ENCODE data around the gene ZNF816. TPM values are rescaled to one million over a fixed set of nuclear protein-coding genes. Genes with fewer than 3 reads are reported as not detected.
"Not testable (repeated sequence)": the region's sequence is repeated elsewhere in the genome, so short reads cannot be mapped to it uniquely, and the experiment has no call there.

ZNF816 gene
- total and polyA plus RNA-seq, 2 donors from 2014 or later = 4.4 to 16.6 TPM

DNA sequence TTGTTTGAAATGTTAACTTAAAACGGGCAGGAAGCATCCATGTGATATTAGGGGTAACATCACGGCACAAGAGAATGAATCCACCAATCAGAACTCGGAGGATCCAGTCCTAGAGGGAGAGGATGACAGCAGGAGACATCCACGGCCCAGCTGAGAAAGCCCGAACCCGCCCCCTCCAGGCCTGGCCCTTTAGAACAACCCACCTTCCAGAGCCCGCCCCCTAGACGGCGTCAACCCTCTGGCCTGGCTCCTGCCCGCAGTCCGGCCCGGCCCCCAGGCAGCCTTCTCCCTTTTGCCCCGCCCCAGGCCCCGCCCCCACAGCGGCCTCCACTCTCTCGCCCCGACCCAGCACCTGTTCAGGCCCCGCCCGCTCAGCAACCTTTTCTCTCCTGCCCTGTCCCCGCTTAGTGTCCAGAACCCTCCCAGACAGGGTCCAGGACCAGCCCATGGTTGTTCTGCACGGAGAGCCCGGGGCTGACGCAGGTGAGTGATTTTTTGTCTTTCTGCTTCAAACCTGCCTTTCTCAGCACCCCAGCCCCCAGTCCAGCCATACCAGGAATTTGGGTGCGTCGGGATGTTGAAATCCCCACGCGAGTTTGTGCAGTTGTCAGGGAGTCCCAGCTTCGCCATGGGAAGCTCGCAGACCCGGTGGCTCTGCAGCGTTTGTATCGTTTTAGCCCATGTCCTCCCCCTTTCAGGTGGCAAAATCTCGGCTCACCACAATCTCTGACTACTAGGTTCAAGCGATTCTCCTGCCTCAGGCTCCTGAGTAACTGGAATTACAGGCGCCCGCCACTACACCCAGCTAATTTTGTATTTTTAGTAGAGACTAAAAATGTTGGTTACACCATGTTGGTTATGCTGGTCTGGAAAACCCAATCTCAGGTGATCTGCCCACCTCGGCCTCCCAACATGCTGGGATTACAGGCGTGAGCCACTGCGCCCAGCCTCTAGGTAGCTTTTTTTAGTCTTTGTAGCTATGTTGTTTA is 16.1 kb downstream of the ZNF816 start:
- no peak for FAIRE-seq

DNA sequence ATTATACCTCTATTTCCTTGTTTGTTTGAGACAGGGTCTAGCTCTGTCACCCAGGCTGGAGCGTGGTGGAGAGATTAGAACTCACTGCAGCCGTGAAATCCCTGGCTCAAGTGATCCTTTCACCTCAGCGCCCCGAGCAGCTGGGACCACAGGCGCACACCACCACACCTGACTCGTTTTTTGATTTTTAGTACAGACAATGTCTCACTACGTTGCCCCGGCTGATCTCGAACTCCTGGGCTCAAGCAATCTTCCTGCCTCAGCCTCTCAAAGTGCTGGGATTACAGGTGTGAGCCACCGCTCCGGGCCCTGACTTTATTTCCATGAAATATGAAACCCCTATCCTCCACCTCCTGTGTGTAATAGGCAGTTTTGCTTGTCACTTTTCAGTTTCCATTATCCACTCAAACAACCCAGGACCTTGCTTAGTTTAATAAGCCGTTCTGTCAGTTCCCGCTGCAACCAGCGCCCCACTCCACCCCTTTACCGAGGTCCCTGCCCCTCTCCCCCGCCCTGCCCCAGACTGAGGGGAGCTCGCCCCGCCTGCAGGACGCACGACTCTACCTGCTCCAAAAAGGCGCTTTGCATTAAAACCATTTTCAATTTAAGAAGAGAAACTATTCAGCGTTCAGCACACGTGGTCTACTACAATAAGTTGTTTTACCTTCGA is 16.9 kb downstream of the ZNF816 start:
- H3K4me3 ChIP-seq (ENCODE audit: low read length in 3 of 3) = peak overlapping the region in 1 of 3 donors; percentile 17

More for the DNA sequence above, 16.1 kb downstream of the ZNF816 start:
- Histone ChIP-seq H3K9ac (ENCODE audit: low read length in 3 of 3) (no peak overlapping the region), H3K27me3 (ENCODE audit: control insufficient read depth, insufficient read depth, low read length) (no peaks in the 10 kb centered on the region), H3K9me3 (ENCODE audit: control insufficient read depth in 2 of 3, insufficient read depth in 1 of 3, low read length in 3 of 3) (peaks cover 8 to 37% (median 33%) of the 10 kb centered on the region in 3 donors), H3K4me1 (ENCODE audit: control insufficient read depth in 2 of 3, insufficient read depth in 2 of 3, low read depth in 1 of 3, low read length in 3 of 3) (peaks cover 0 to 2% (median 0%) of the 10 kb centered on the region in 3 donors), H3K27ac (ENCODE audit: low read depth in 2 of 2, low read length in 2 of 2) (peak overlapping the region in 1 of 2 donors; percentile 48), H3K4me3 (ENCODE audit: low read length in 3 of 3) (peak overlapping the region in 2 of 3 donors; percentile 17 to 43), H3K36me3 (ENCODE audit: control insufficient read depth in 2 of 3, insufficient read depth in 3 of 3, low read length in 3 of 3) (peaks cover 14 to 21% (median 16%) of the 10 kb centered on the region in 3 donors)
- TF ChIP-seq, protein P1, sequence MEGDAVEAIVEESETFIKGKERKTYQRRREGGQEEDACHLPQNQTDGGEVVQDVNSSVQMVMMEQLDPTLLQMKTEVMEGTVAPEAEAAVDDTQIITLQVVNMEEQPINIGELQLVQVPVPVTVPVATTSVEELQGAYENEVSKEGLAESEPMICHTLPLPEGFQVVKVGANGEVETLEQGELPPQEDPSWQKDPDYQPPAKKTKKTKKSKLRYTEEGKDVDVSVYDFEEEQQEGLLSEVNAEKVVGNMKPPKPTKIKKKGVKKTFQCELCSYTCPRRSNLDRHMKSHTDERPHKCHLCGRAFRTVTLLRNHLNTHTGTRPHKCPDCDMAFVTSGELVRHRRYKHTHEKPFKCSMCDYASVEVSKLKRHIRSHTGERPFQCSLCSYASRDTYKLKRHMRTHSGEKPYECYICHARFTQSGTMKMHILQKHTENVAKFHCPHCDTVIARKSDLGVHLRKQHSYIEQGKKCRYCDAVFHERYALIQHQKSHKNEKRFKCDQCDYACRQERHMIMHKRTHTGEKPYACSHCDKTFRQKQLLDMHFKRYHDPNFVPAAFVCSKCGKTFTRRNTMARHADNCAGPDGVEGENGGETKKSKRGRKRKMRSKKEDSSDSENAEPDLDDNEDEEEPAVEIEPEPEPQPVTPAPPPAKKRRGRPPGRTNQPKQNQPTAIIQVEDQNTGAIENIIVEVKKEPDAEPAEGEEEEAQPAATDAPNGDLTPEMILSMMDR (IDR thresholded peaks at IDR 0.05; ENCODE audit: borderline replicate concordance, extremely low read depth, insufficient read depth) = no peak
- peak; percentile 81 to 91 (median 89) for DNase-seq
- intact Hi-C loops (cut with DNase I) = no loop called here

GRCh38 chr19:52944703-52945493 is 17.8 kb downstream of the ZNF816 start:
- H3K4me1 ChIP-seq (ENCODE audit: control insufficient read depth in 2 of 3, insufficient read depth in 2 of 3, low read depth in 1 of 3, low read length in 3 of 3); H3K27me3 ChIP-seq (ENCODE audit: control insufficient read depth, insufficient read depth, low read length); H3K9ac ChIP-seq (ENCODE audit: low read length in 3 of 3); H3K36me3 ChIP-seq (ENCODE audit: control insufficient read depth in 2 of 3, insufficient read depth in 3 of 3, low read length in 3 of 3); H3K4me3 ChIP-seq (ENCODE audit: low read length in 3 of 3); intact Hi-C loops (cut with DNase I); FAIRE-seq: not testable (repeated sequence)
- Histone ChIP-seq H3K27ac (ENCODE audit: low read depth in 2 of 2, low read length in 2 of 2) (peak overlapping the region in 1 of 2 donors; percentile 43), H3K9me3 (ENCODE audit: control insufficient read depth in 2 of 3, insufficient read depth in 1 of 3, low read length in 3 of 3) (peaks cover 1 to 21% (median 19%) of the 10 kb centered on the region in 3 donors)
- peak in 1 of 5 donors; percentile 48 for DNase-seq

More for the DNA sequence above, 16.9 kb downstream of the ZNF816 start:
- Histone ChIP-seq H3K9ac (ENCODE audit: low read length in 3 of 3) (no peak overlapping the region), H3K27ac (ENCODE audit: low read depth in 2 of 2, low read length in 2 of 2) (peak overlapping the region; percentile 43 to 53), H3K36me3 (ENCODE audit: control insufficient read depth in 2 of 3, insufficient read depth in 3 of 3, low read length in 3 of 3) (peaks cover 7 to 13% (median 9%) of the 10 kb centered on the region in 3 donors), H3K9me3 (ENCODE audit: control insufficient read depth in 2 of 3, insufficient read depth in 1 of 3, low read length in 3 of 3) (peaks cover 7 to 30% (median 28%) of the 10 kb centered on the region in 3 donors), H3K27me3 (ENCODE audit: control insufficient read depth, insufficient read depth, low read length) (no peaks in the 10 kb centered on the region), H3K4me1 (ENCODE audit: control insufficient read depth in 2 of 3, insufficient read depth in 2 of 3, low read depth in 1 of 3, low read length in 3 of 3) (peaks cover 0 to 2% (median 0%) of the 10 kb centered on the region in 3 donors)
- intact Hi-C loops (cut with DNase I) = no loop called here
- TF ChIP-seq, protein P1 (IDR thresholded peaks at IDR 0.05; ENCODE audit: borderline replicate concordance, extremely low read depth, insufficient read depth) = no peak
- DNase-seq (no peak), FAIRE-seq (no peak)

All from kidney (tissue), 14 donors.